Tibial nerve (tissue), 4 donors: ENCODE measurements around the gene XYLT1. TPM values are rescaled to one million over a fixed set of nuclear protein-coding genes. Genes with fewer than 3 reads are reported as not detected.

Source experiments
- DNase-seq, 2 donors: peaks; one replicate each; pipeline ENCODE4 v3.0.0-alpha.2; 2019; ENCODE audit warnings: low spot score in 2 of 2
- H3K27ac ChIP-seq, 4 donors: fragments of 200-600 bp; sonication (generic) in 3 of 4; one replicate each; pipeline ENCODE4 v1.5.1; 2017 to 2019; ENCODE audit warnings: mild to moderate bottlenecking in 1 of 4
- H3K27me3 ChIP-seq, 2 donors: fragments of 200-600 bp; sonication (generic) in 1 of 2; one replicate each; pipeline versions ENCODE4 v1.5.1 to v1.6.0; 2017 to 2019
- H3K36me3 ChIP-seq, 3 donors: fragments of 200-600 bp; sonication (generic); one replicate each; pipeline ENCODE4 v1.5.1; 2018 to 2019
- H3K4me1 ChIP-seq, 4 donors: fragments of 200-600 bp; sonication (generic) in 3 of 4; one replicate each; pipeline ENCODE4 v1.5.1; 2017 to 2019
- H3K4me3 ChIP-seq, 4 donors: fragments of 200-600 bp; sonication (generic) in 3 of 4; one replicate each; pipeline ENCODE4 v1.5.1; 2017 to 2019; ENCODE audit warnings: mild to moderate bottlenecking in 1 of 4, moderate library complexity in 1 of 4
- H3K9me3 ChIP-seq, 4 donors: fragments of 200-600 bp; sonication (generic) in 3 of 4; one replicate each; pipeline ENCODE4 v1.5.1; 2017 to 2019
- EP300 ChIP-seq, 2 donors: sonication (generic); formaldehyde crosslinking; IDR thresholded peaks; one replicate each; pipeline ENCODE4 v1.6.1; 2017; ENCODE audit warnings: antibody characterized with exemption in 2 of 2, mild to moderate bottlenecking in 1 of 2
- POLR2A ChIP-seq, 2 donors: fragments of 450-650 bp; IDR thresholded peaks; one replicate each; pipeline ENCODE4 v1.6.1; 2017; ENCODE audit warnings: antibody characterized with exemption in 2 of 2, mild to moderate bottlenecking in 2 of 2, moderate library complexity in 2 of 2
- WGBS, 2 donors: methylation state at CpG; one replicate each; pipeline ENCODE4 v1.1.5; 2018; 5-methylcytosine and 5-hydroxymethylcytosine counted together
- total RNA-seq, 4 donors: library from RNA; depleted of rRNA; stranded (reverse); fragments of >200 nt; gene quantifications; one replicate each; pipeline ENCODE4 v1.1.0, GENCODE V29; 2016
- TF ChIP-seq, protein P1 (sequence below), 5 experiments: fragments of 200-600 bp in 3 of 5; fragments of 450-650 bp in 2 of 5; sonication (generic) in 3 of 5; IDR thresholded peaks; one replicate each; pipeline ENCODE4 v1.5.1; 2016 to 2019; ENCODE audit warnings: antibody characterized with exemption in 5 of 5, mild to moderate bottlenecking in 3 of 5, moderate library complexity in 2 of 5

Gene XYLT1
- total RNA-seq, 4 donors from 2014 or later: 13.8 to 23.1 (median 14.8) TPM

DNA sequence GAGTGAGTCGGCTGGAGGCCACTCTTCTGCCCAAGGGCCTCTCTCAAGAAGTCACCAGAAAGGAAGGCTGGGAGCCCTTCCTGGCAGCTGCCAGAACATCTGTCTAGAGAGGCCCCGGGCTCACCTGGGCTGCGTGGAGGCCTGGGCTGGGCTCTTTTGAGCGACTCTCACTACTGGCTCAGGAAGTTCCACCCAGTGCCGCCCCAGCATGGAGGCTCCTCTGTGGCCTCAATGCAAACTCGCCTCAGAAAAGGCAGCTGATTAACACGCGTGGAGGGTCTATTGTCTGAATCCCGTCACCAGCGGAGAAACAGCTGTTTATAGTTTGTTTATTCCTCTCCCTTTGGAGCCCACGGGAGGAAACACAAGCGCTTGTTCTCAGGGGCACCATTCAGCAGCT is 25.3 kb downstream of the XYLT1 start:
- TF ChIP-seq, protein P1, sequence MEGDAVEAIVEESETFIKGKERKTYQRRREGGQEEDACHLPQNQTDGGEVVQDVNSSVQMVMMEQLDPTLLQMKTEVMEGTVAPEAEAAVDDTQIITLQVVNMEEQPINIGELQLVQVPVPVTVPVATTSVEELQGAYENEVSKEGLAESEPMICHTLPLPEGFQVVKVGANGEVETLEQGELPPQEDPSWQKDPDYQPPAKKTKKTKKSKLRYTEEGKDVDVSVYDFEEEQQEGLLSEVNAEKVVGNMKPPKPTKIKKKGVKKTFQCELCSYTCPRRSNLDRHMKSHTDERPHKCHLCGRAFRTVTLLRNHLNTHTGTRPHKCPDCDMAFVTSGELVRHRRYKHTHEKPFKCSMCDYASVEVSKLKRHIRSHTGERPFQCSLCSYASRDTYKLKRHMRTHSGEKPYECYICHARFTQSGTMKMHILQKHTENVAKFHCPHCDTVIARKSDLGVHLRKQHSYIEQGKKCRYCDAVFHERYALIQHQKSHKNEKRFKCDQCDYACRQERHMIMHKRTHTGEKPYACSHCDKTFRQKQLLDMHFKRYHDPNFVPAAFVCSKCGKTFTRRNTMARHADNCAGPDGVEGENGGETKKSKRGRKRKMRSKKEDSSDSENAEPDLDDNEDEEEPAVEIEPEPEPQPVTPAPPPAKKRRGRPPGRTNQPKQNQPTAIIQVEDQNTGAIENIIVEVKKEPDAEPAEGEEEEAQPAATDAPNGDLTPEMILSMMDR (IDR thresholded peaks at IDR 0.05): no peak
- TF ChIP-seq EP300 (IDR thresholded peaks at IDR 0.05): no peak
- TF ChIP-seq POLR2A (IDR thresholded peaks at IDR 0.05): no peak
- no peaks in the 10 kb centered on the region for H3K36me3 ChIP-seq
- H3K4me3 ChIP-seq: no peak overlapping the region
- no peaks in the 10 kb centered on the region for H3K27me3 ChIP-seq
- peaks cover 0 to 43% (median 23%) of the 10 kb centered on the region in 4 donors for H3K4me1 ChIP-seq
- H3K27ac ChIP-seq: peak overlapping the region in 1 of 4 donors; percentile 27
- DNase-seq: no peak
- WGBS, 2 donors: 62 to 79% methylated on average over 12 of the region's 12 CpGs
- H3K9me3 ChIP-seq: no peaks in the 10 kb centered on the region

DNA sequence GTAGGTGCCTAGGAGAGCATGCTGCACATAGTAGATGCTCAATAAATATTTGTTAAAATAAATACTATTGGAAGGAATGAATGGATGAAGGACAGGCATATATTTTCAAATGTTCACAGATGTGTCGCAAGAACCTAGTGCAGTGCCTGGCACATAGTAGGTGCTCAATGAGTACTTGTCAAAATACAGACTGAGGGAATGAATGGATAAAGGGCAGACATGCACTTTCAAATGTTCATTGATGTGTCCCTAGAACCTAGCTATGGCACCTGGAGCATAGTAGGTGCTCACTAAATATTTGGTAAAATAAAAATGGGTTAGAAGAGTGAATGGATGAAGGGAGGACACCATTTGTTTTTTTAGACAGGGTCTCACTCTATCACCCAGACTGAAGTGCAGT is 26.1 kb downstream of the XYLT1 start:
- no peak for TF ChIP-seq POLR2A (IDR thresholded peaks at IDR 0.05)
- no peak for TF ChIP-seq EP300 (IDR thresholded peaks at IDR 0.05)
- TF ChIP-seq, protein P1 (IDR thresholded peaks at IDR 0.05): no peak
- peaks cover 0 to 43% (median 23%) of the 10 kb centered on the region in 4 donors for H3K4me1 ChIP-seq
- no peak overlapping the region for H3K27ac ChIP-seq
- DNase-seq: no peak
- H3K9me3 ChIP-seq: no peaks in the 10 kb centered on the region
- no peak overlapping the region for H3K4me3 ChIP-seq
- 96 to 98% methylated on average over 1 of the region's 1 CpG for WGBS, 2 donors
- no peaks in the 10 kb centered on the region for H3K36me3 ChIP-seq
- H3K27me3 ChIP-seq: no peaks in the 10 kb centered on the region

DNA sequence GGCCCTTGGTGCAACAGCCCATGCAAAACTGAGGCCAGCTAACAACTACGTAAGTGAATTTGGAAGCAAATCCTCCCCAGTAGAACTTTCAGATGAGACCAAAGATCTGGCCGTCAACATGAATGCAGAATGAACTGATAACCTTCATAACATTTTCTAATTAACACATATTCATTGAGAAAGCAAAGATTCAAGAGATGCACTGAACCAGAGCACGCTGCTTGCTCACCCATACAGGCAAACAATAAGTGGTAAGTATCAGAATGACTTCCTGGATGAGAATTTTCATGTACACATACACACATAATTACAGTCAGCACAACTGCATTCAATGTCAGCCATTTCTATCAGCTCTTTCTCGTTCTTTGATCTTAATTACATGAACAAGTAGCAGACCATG is 30.6 kb downstream of the XYLT1 start:
- DNase-seq: no peak
- H3K9me3 ChIP-seq: no peaks in the 10 kb centered on the region
- peaks cover 0 to 10% (median 0%) of the 10 kb centered on the region in 4 donors for H3K4me1 ChIP-seq
- WGBS, 2 donors: 71 to 97% methylated on average over 4 of the region's 4 CpGs
- no peak overlapping the region for H3K4me3 ChIP-seq
- TF ChIP-seq, protein P1 (IDR thresholded peaks at IDR 0.05): no peak
- no peak for TF ChIP-seq POLR2A (IDR thresholded peaks at IDR 0.05)
- TF ChIP-seq EP300 (IDR thresholded peaks at IDR 0.05): no peak
- no peaks in the 10 kb centered on the region for H3K36me3 ChIP-seq
- H3K27me3 ChIP-seq: no peaks in the 10 kb centered on the region
- H3K27ac ChIP-seq: no peak overlapping the region

DNA sequence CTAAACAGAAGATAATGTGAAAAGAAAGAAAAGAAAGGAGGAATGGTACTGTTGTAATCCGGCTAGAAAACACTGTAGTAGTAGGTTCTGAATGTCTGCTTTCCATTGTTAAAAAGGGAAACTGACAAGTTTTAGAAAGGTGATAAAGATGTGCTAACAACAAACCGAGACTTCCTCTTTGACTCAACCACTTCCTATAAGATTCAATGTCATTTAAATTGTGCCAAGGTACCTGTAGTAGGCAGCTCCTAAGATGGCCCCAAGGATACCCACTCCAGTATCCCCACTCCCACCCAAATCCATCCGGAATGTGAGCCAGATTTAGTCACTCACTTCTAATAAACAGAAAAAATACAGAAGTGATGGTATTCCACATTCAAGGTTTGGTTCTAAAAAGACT is 31.2 kb downstream of the XYLT1 start:
- no peak for DNase-seq
- Histone ChIP-seq H3K36me3 (no peaks in the 10 kb centered on the region), H3K27me3 (no peaks in the 10 kb centered on the region), H3K27ac (no peak overlapping the region), H3K4me3 (no peak overlapping the region), H3K9me3 (no peaks in the 10 kb centered on the region), H3K4me1 (peaks cover 0 to 10% (median 0%) of the 10 kb centered on the region in 4 donors)
- WGBS, 2 donors: 82 to 83% methylated on average over 3 of the region's 3 CpGs
- TF ChIP-seq, protein P1 (IDR thresholded peaks at IDR 0.05): no peak
- TF ChIP-seq POLR2A (IDR thresholded peaks at IDR 0.05) (no peak), EP300 (IDR thresholded peaks at IDR 0.05) (no peak)

DNA sequence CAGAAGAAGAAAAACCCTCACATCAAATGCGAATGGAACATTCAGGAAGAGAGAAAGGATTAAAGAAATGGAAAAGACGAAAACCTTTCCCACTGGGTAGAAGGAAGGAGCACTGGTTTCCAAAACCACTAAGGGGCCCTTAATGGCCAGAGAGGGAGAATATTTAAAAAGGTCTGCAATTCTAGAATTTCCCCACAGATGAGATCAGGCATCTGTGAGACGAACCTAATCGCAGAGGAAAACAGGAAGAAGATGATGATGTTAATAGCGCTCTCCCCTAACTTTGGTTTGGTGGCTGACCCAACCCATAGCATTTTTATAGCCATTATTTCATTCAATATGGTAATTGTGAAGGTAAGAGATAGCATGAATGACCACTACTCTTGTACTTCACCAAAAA is 32.8 kb downstream of the XYLT1 start:
- no peaks in the 10 kb centered on the region for H3K27me3 ChIP-seq
- 84 to 86% methylated on average over 5 of the region's 5 CpGs for WGBS, 2 donors
- no peak for DNase-seq
- H3K9me3 ChIP-seq: no peaks in the 10 kb centered on the region
- H3K4me3 ChIP-seq: no peak overlapping the region
- no peak for TF ChIP-seq POLR2A (IDR thresholded peaks at IDR 0.05)
- TF ChIP-seq, protein P1 (IDR thresholded peaks at IDR 0.05): no peak
- no peak for TF ChIP-seq EP300 (IDR thresholded peaks at IDR 0.05)
- no peaks in the 10 kb centered on the region for H3K36me3 ChIP-seq
- no peak overlapping the region for H3K27ac ChIP-seq
- H3K4me1 ChIP-seq: peaks cover 0 to 26% (median 1%) of the 10 kb centered on the region in 4 donors
